ENCODE data around the gene DRICH1. TPM values are rescaled to one million over a fixed set of nuclear protein-coding genes. Genes with fewer than 3 reads are reported as not detected.

Gene DRICH1
- total RNA-seq, 1 donor = 0.36 TPM

GRCh38 chr22:23621082-23621780 is 10.9 kb downstream of the DRICH1 start:
- no peaks in the 10 kb centered on the region for H3K27me3 ChIP-seq (ENCODE audit: insufficient read depth, low read length)
- TF ChIP-seq CTCF (IDR thresholded peaks at IDR 0.05; ENCODE audit: extremely low read depth, low read depth, low read length) = no peak
- no peaks in the 10 kb centered on the region for H3K79me2 ChIP-seq (ENCODE audit: insufficient read depth, low read length)
- peaks cover 7% of the 10 kb centered on the region for H3K4me1 ChIP-seq (ENCODE audit: insufficient read depth, low read length)
- no peaks in the 10 kb centered on the region for H3K9me3 ChIP-seq (ENCODE audit: low read depth, low read length)
- DNase-seq (ENCODE audit: insufficient read length, low spot score, missing footprints) = no peak
- no peak overlapping the region for H2AFZ ChIP-seq (ENCODE audit: low read length)
- H3K4me2 ChIP-seq (ENCODE audit: insufficient read depth, low read length) = no peak overlapping the region
- no peak overlapping the region for H3K27ac ChIP-seq (ENCODE audit: low read depth, low read length)
- no peaks in the 10 kb centered on the region for H4K20me1 ChIP-seq (ENCODE audit: insufficient read depth, low read length)
- no peak overlapping the region for H3K4me3 ChIP-seq (ENCODE audit: insufficient read depth, low read length)
- no peaks in the 10 kb centered on the region for H3K36me3 ChIP-seq (ENCODE audit: insufficient read depth, low read length)

- Histone ChIP-seq H3K27me3 (ENCODE audit: insufficient read depth, low read length) (no peaks in the 10 kb centered on the region), H2AFZ (ENCODE audit: low read length) (no peak overlapping the region), H3K4me2 (ENCODE audit: insufficient read depth, low read length) (no peak overlapping the region), H3K9me3 (ENCODE audit: low read depth, low read length) (no peaks in the 10 kb centered on the region), H3K4me1 (ENCODE audit: insufficient read depth, low read length) (no peaks in the 10 kb centered on the region), H4K20me1 (ENCODE audit: insufficient read depth, low read length) (no peaks in the 10 kb centered on the region), H3K4me3 (ENCODE audit: insufficient read depth, low read length) (no peak overlapping the region), H3K79me2 (ENCODE audit: insufficient read depth, low read length) (no peaks in the 10 kb centered on the region), H3K27ac (ENCODE audit: low read depth, low read length) (no peak overlapping the region), H3K36me3 (ENCODE audit: insufficient read depth, low read length) (no peaks in the 10 kb centered on the region)
- DNase-seq (ENCODE audit: insufficient read length, low spot score, missing footprints) = no peak
- TF ChIP-seq CTCF (IDR thresholded peaks at IDR 0.05; ENCODE audit: extremely low read depth, low read depth, low read length) = no peak
Observed at GRCh38 chr22:23613193-23613972, 18.7 kb downstream of the DRICH1 start.

- H3K36me3 ChIP-seq (ENCODE audit: insufficient read depth, low read length) = no peaks in the 10 kb centered on the region
- H3K4me1 ChIP-seq (ENCODE audit: insufficient read depth, low read length) = no peaks in the 10 kb centered on the region
- no peak overlapping the region for H3K4me3 ChIP-seq (ENCODE audit: insufficient read depth, low read length)
- H3K4me2 ChIP-seq (ENCODE audit: insufficient read depth, low read length) = no peak overlapping the region
- no peak overlapping the region for H3K27ac ChIP-seq (ENCODE audit: low read depth, low read length)
- H4K20me1 ChIP-seq (ENCODE audit: insufficient read depth, low read length) = no peaks in the 10 kb centered on the region
- H3K9me3 ChIP-seq (ENCODE audit: low read depth, low read length) = no peaks in the 10 kb centered on the region
- H3K27me3 ChIP-seq (ENCODE audit: insufficient read depth, low read length) = no peaks in the 10 kb centered on the region
- H3K79me2 ChIP-seq (ENCODE audit: insufficient read depth, low read length) = no peaks in the 10 kb centered on the region
- no peak for DNase-seq (ENCODE audit: insufficient read length, low spot score, missing footprints)
- TF ChIP-seq CTCF (IDR thresholded peaks at IDR 0.05; ENCODE audit: extremely low read depth, low read depth, low read length) = no peak
- H2AFZ ChIP-seq (ENCODE audit: low read length) = no peak overlapping the region
Observed at GRCh38 chr22:23609983-23610781, 21.9 kb downstream of the DRICH1 start.

All from osteoblast (primary cell).